ENCODE data around the gene NOP14. TPM values are rescaled to one million over a fixed set of nuclear protein-coding genes. Genes with fewer than 3 reads are reported as not detected.
A peak's percentile ranks its signal among the peaks of the same experiment; 100 is the strongest.
"Not testable (repeated sequence)": the region's sequence is repeated elsewhere in the genome, so short reads cannot be mapped to it uniquely, and the experiment has no call there.

NOP14 gene
- total RNA-seq, 1 experiment from 2014 or later = 33.6 TPM

- intact Hi-C loops (cut with micrococcal nuclease; ENCODE audit: unreplicated experiment) = no loop called here
- H3K4me3 ChIP-seq = no peak overlapping the region
- TF ChIP-seq CTCF (conservative IDR thresholded peaks at IDR 0.05) = no peak
- no peak for TF ChIP-seq EZH2 (IDR thresholded peaks at IDR 0.05; ENCODE audit: low read depth)
- H4K20me1 ChIP-seq (ENCODE audit: insufficient read depth) = peaks cover 13% of the 10 kb centered on the region
- no peak overlapping the region for H3K4me2 ChIP-seq
- no peak overlapping the region for H2AFZ ChIP-seq
- ChIA-PET POLR2A (ENCODE audit: unreplicated experiment) (interaction anchor here (0.6 kb wide), 1 partner anchor 23 kb away, joined by 3 read pairs; the partner anchor contains the start of gene GRK4), CTCF (no interaction called here)
- peaks cover 26% of the 10 kb centered on the region for H3K4me1 ChIP-seq (replicated peaks; ENCODE audit: insufficient read depth)
- no peaks in the 10 kb centered on the region for H3K27me3 ChIP-seq (ENCODE audit: insufficient read depth, low read depth)
- BruUV-seq (replicated peaks) = no TSS peak
- no peaks in the 10 kb centered on the region for H3K36me3 ChIP-seq (ENCODE audit: low read depth)
- DNase-seq = no peak
- H3K79me2 ChIP-seq (ENCODE audit: low read depth) = peaks cover 5% of the 10 kb centered on the region; the same call in 1 of the 2 replicates
- H3K9me2 ChIP-seq (ENCODE audit: insufficient read depth) = no peaks in the 10 kb centered on the region
- no peaks in the 10 kb centered on the region for H3K9me3 ChIP-seq (ENCODE audit: insufficient read depth, low read depth)
- no peak overlapping the region for H3K27ac ChIP-seq
- peaks cover 33% of the 10 kb centered on the region for H3F3A ChIP-seq (ENCODE audit: insufficient read depth, low read depth)
These were observed 22.7 kb downstream of the NOP14 start for GRCh38 chr4:2940267-2941137.

- H3K27ac ChIP-seq = no peak overlapping the region
- no peaks in the 10 kb centered on the region for H3K9me2 ChIP-seq (ENCODE audit: insufficient read depth)
- TF ChIP-seq CTCF (conservative IDR thresholded peaks at IDR 0.05) = no peak
- TF ChIP-seq EZH2 (IDR thresholded peaks at IDR 0.05; ENCODE audit: low read depth) = no peak
- no peaks in the 10 kb centered on the region for H3K36me3 ChIP-seq (ENCODE audit: low read depth)
- CTCF ChIA-PET = no interaction called here
- peaks cover 13% of the 10 kb centered on the region for H4K20me1 ChIP-seq (ENCODE audit: insufficient read depth)
- intact Hi-C loops (cut with micrococcal nuclease; ENCODE audit: unreplicated experiment) = no loop called here
- H3K4me1 ChIP-seq (replicated peaks; ENCODE audit: insufficient read depth) = peaks cover 26% of the 10 kb centered on the region
- H3K9me3 ChIP-seq (ENCODE audit: insufficient read depth, low read depth) = no peaks in the 10 kb centered on the region
- no peak for DNase-seq
- H2AFZ ChIP-seq = no peak overlapping the region
- no peaks in the 10 kb centered on the region for H3K27me3 ChIP-seq (ENCODE audit: insufficient read depth, low read depth)
- no peak overlapping the region for H3K4me3 ChIP-seq
- no peak overlapping the region for H3K4me2 ChIP-seq
- POLR2A ChIA-PET (ENCODE audit: unreplicated experiment) = no interaction called here
- H3F3A ChIP-seq (ENCODE audit: insufficient read depth, low read depth) = peaks cover 35% of the 10 kb centered on the region
- H3K79me2 ChIP-seq (ENCODE audit: low read depth) = peaks cover 12% of the 10 kb centered on the region
- no TSS peak for BruUV-seq (replicated peaks)
These were observed 23.6 kb downstream of the NOP14 start for GRCh38 chr4:2939383-2940243.

- no peaks in the 10 kb centered on the region for H3K27me3 ChIP-seq (ENCODE audit: insufficient read depth, low read depth)
- peaks cover 35% of the 10 kb centered on the region for H3F3A ChIP-seq (ENCODE audit: insufficient read depth, low read depth)
- CTCF ChIA-PET = no interaction called here
- no peak overlapping the region for H3K27ac ChIP-seq
- BruUV-seq (replicated peaks) = no TSS peak
- TF ChIP-seq EZH2 (IDR thresholded peaks at IDR 0.05; ENCODE audit: low read depth) (no peak), CTCF (conservative IDR thresholded peaks at IDR 0.05) (no peak)
- H3K79me2 ChIP-seq (ENCODE audit: low read depth) = peaks cover 12% of the 10 kb centered on the region
- peaks cover 26% of the 10 kb centered on the region for H3K4me1 ChIP-seq (replicated peaks; ENCODE audit: insufficient read depth)
- no peak overlapping the region for H2AFZ ChIP-seq
- H3K4me2 ChIP-seq = no peak overlapping the region
- DNase-seq = no peak
- POLR2A ChIA-PET (ENCODE audit: unreplicated experiment) = no interaction called here
- no peaks in the 10 kb centered on the region for H3K9me3 ChIP-seq (ENCODE audit: insufficient read depth, low read depth)
- H3K4me3 ChIP-seq = no peak overlapping the region
- peaks cover 13% of the 10 kb centered on the region for H4K20me1 ChIP-seq (ENCODE audit: insufficient read depth)
- H3K36me3 ChIP-seq (ENCODE audit: low read depth) = no peaks in the 10 kb centered on the region
- intact Hi-C loops (cut with micrococcal nuclease; ENCODE audit: unreplicated experiment) = no loop called here
- no peaks in the 10 kb centered on the region for H3K9me2 ChIP-seq (ENCODE audit: insufficient read depth)
These were observed 24.3 kb downstream of the NOP14 start for GRCh38 chr4:2938906-2939305.

DNA sequence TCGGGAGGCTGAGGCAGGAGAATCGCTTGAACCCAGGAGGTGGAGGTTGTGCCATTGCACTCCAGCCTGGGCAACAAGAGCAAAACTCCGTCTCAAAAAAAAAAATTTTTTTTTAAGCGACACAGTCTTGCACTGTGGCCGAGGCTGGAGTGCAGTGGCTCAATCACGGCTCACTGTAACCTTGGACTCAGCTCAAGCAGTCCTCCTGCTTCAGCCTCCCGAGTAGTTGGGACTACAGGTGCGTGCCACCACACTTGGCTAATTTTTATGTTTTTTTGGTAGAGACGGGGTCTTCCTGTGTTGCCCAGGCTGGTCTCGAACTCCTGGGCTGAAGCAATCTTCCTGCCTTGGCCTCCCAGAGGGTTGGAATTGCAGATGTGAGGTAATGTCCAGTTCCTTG, 24.8 kb downstream of the NOP14 start:
- H3K4me2 ChIP-seq; intact Hi-C loops (cut with micrococcal nuclease; ENCODE audit: unreplicated experiment); BruUV-seq (replicated peaks); H3K36me3 ChIP-seq (ENCODE audit: low read depth); H3K9me2 ChIP-seq (ENCODE audit: insufficient read depth); DNase-seq; CTCF ChIA-PET; H2AFZ ChIP-seq; H3K9me3 ChIP-seq (ENCODE audit: insufficient read depth, low read depth); POLR2A ChIA-PET (ENCODE audit: unreplicated experiment); H3K4me3 ChIP-seq; H3K27me3 ChIP-seq (ENCODE audit: insufficient read depth, low read depth): not testable (repeated sequence)
- Histone ChIP-seq H4K20me1 (ENCODE audit: insufficient read depth) (peaks cover 13% of the 10 kb centered on the region), H3K79me2 (ENCODE audit: low read depth) (peaks cover 12% of the 10 kb centered on the region), H3K4me1 (replicated peaks; ENCODE audit: insufficient read depth) (peaks cover 26% of the 10 kb centered on the region), H3F3A (ENCODE audit: insufficient read depth, low read depth) (peaks cover 35% of the 10 kb centered on the region), H3K27ac (peak overlapping the region; percentile 78; the same call in 1 of the 2 replicates)
